Neuronal stem cell (in vitro differentiated cells): ENCODE measurements around the gene CFAP53.

Experiments used
- DNase-seq: peaks from one replicate; pipeline ENCODE4 v3.0.0-alpha.2; 2013; ENCODE audit warnings: low spot score
- H2AFZ ChIP-seq: one replicate; pipeline ENCODE4 v1.6.1; 2013; ENCODE audit warnings: mild to moderate bottlenecking, low read length, inconsistent platforms
- H2AK5ac ChIP-seq: 2 replicates; pipeline ENCODE4 v1.6.1; 2013; ENCODE audit warnings: low read depth, mild to moderate bottlenecking, inconsistent platforms, low read length, moderate library complexity, mixed read lengths
- H2BK120ac ChIP-seq: 2 replicates; pipeline ENCODE4 v1.6.1; 2013; ENCODE audit warnings: low read depth, mild to moderate bottlenecking, inconsistent platforms, low read length, moderate library complexity, mixed read lengths
- H2BK12ac ChIP-seq: one replicate; pipeline ENCODE4 v1.6.1; 2013; ENCODE audit warnings: low read length, inconsistent platforms
- H2BK15ac ChIP-seq: 2 replicates; pipeline ENCODE4 v1.6.1; 2013; ENCODE audit warnings: mild to moderate bottlenecking, low read length, inconsistent platforms, mixed read lengths
- H2BK5ac ChIP-seq: one replicate; pipeline ENCODE4 v1.6.1; 2013; ENCODE audit warnings: inconsistent platforms, mild to moderate bottlenecking, low read length, moderate library complexity
- H3K14ac ChIP-seq: one replicate; pipeline ENCODE4 v1.6.1; 2013; ENCODE audit warnings: low read length, inconsistent platforms
- H3K18ac ChIP-seq: 2 replicates; pipeline ENCODE4 v1.6.1; 2013; ENCODE audit warnings: low read length, inconsistent platforms
- H3K23ac ChIP-seq: 2 replicates; pipeline ENCODE4 v1.6.1; 2013; ENCODE audit warnings: low read depth, mild to moderate bottlenecking, mixed read lengths, low read length, inconsistent platforms; ENCODE audit not compliant: poor library complexity
- H3K27ac ChIP-seq: replicated peaks from 3 replicates; pipeline ENCODE4 v1.5.1; 2013; ENCODE audit warnings: low read length, inconsistent platforms
- H3K27me3 ChIP-seq, 3 experiments: 2 replicates each; pipeline ENCODE4 v1.6.1; 2013; ENCODE audit warnings: low read length in 3 of 3, mild to moderate bottlenecking in 2 of 3, inconsistent platforms in 1 of 3, low read depth in 1 of 3, mixed read lengths in 1 of 3, moderate library complexity in 1 of 3; ENCODE audit not compliant: control insufficient read depth in 3 of 3, insufficient read depth in 3 of 3
- H3K36me3 ChIP-seq, 2 donors: replicated peaks in 1 of 2; 2 replicates each; pipeline ENCODE4 v1.6.1; 2013; ENCODE audit warnings: low read length in 2 of 2; ENCODE audit not compliant: control insufficient read depth in 2 of 2, insufficient read depth in 2 of 2
- H3K4ac ChIP-seq: 2 replicates; pipeline ENCODE4 v1.6.1; 2013; ENCODE audit warnings: inconsistent platforms, mild to moderate bottlenecking, low read length, moderate library complexity
- H3K4me1 ChIP-seq, 2 donors: 1 replicate in 1 of 2; 2 replicates in 1 of 2; pipeline ENCODE4 v1.6.1; 2013; ENCODE audit warnings: low read length in 2 of 2, low read depth in 1 of 2; ENCODE audit not compliant: control insufficient read depth in 2 of 2, insufficient read depth in 1 of 2
- H3K4me2 ChIP-seq: one replicate; pipeline ENCODE4 v1.6.1; 2013; ENCODE audit warnings: mild to moderate bottlenecking, low read length, inconsistent platforms; ENCODE audit not compliant: insufficient read depth, poor library complexity, severe bottlenecking
- H3K4me3 ChIP-seq, 2 donors: 2 replicates each; pipeline ENCODE4 v1.5.1; 2013; ENCODE audit warnings: low read length in 2 of 2, mild to moderate bottlenecking in 2 of 2, inconsistent platforms in 1 of 2, moderate library complexity in 1 of 2
- H3K79me1 ChIP-seq: one replicate; pipeline ENCODE4 v1.6.1; 2013; ENCODE audit warnings: low read depth, mild to moderate bottlenecking, inconsistent platforms, low read length, moderate library complexity
- H3K9ac ChIP-seq: one replicate; pipeline ENCODE4 v1.6.1; 2013; ENCODE audit warnings: mild to moderate bottlenecking, low read depth, low read length, inconsistent platforms; ENCODE audit not compliant: poor library complexity
- H3K9me3 ChIP-seq, 2 donors: replicated peaks in 1 of 2; 2 replicates each; pipeline versions ENCODE3 to v1.6.1; 2013; ENCODE audit warnings: low read length in 2 of 2, mild to moderate bottlenecking in 2 of 2, inconsistent platforms in 1 of 2, low read depth in 1 of 2, mixed read lengths in 1 of 2, moderate library complexity in 1 of 2; ENCODE audit not compliant: control insufficient read depth in 2 of 2, insufficient read depth in 1 of 2
- H4K8ac ChIP-seq: one replicate; pipeline ENCODE4 v1.6.1; 2013; ENCODE audit warnings: low read depth, mild to moderate bottlenecking, inconsistent platforms, low read length, moderate library complexity
- H4K91ac ChIP-seq: one replicate; pipeline ENCODE4 v1.6.1; 2013; ENCODE audit warnings: low read length, low read depth, mild to moderate bottlenecking, inconsistent platforms; ENCODE audit not compliant: poor library complexity
- WGBS, 2 donors: extraction: QIAGEN DNeasy Blood & Tissue Kit; methylation state at CpG; one replicate each; pipeline ENCODE4 v1.1.7; 2013; ENCODE audit warnings: missing lambda C conversion rate in 2 of 2, mixed read lengths in 1 of 2; ENCODE audit not compliant: insufficient read length in 2 of 2, insufficient replicate concordance in 1 of 2; ENCODE audit errors: extremely low coverage in 2 of 2; 5-methylcytosine and 5-hydroxymethylcytosine counted together

The CFAP53 gene

DNA sequence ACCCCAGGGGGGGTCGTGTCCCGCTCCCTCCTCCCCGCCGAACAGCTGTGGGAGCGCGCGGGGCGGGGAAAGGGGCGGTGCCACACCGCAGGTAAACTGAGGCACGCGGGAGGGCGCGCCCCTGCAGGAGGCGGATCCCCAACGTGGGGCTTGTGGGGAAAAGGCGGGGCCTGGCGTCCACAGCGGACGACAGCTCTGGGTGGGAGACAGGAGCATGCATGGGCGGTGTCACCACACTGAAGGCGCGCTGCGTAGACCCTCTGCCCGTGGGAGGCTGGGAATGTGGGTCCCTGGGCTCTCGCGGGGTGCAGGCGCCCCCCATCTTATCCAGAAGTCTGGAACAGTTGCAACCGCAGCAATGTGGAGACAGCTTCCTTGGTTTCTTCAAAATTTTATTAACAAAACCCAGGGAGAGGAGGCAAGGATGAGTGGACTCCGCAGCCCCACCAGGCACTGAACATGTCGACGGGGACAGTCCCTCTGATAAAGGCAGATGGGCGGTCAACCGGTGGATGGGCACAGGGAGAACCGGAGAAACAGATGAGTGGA is 15.8 kb upstream of the CFAP53 start:
- peak overlapping the region; percentile 87 for H2BK120ac ChIP-seq
- H2BK12ac ChIP-seq, result peak overlapping the region; percentile 84
- peak overlapping the region; percentile 76 for H3K4ac ChIP-seq
- DNase-seq, result no peak
- no CpG with 5 or more reads among the region's 35 CpGs for WGBS, 2 donors
- peak overlapping the region; percentile 100 for H3K18ac ChIP-seq
- H3K23ac ChIP-seq, result peak overlapping the region; percentile 96
- peak overlapping the region; percentile 85 for H2BK15ac ChIP-seq
- peak overlapping the region; percentile 100 for H2AK5ac ChIP-seq
- H4K91ac ChIP-seq, result no peak overlapping the region
- peak overlapping the region; percentile 93 for H2AFZ ChIP-seq
- peak overlapping the region; percentile 99 for H3K14ac ChIP-seq
- peak overlapping the region; percentile 94 for H3K9ac ChIP-seq
- peak overlapping the region; percentile 65 for H4K8ac ChIP-seq
- H3K4me3 ChIP-seq, result peak overlapping the region; percentile 90 to 99
- no peaks in the 10 kb centered on the region for H3K27me3 ChIP-seq
- peak overlapping the region; percentile 97 for H3K4me2 ChIP-seq
- peak overlapping the region; percentile 100 for H3K27ac ChIP-seq
- peaks cover 39 to 77% of the 10 kb centered on the region in 2 donors for H3K36me3 ChIP-seq
- H3K79me1 ChIP-seq, result peaks cover 23% of the 10 kb centered on the region
- H3K4me1 ChIP-seq, result peaks cover 6 to 16% of the 10 kb centered on the region in 2 donors
- H3K9me3 ChIP-seq, result peaks cover 0 to 6% of the 10 kb centered on the region in 2 donors
- peak overlapping the region; percentile 99 for H2BK5ac ChIP-seq

DNA sequence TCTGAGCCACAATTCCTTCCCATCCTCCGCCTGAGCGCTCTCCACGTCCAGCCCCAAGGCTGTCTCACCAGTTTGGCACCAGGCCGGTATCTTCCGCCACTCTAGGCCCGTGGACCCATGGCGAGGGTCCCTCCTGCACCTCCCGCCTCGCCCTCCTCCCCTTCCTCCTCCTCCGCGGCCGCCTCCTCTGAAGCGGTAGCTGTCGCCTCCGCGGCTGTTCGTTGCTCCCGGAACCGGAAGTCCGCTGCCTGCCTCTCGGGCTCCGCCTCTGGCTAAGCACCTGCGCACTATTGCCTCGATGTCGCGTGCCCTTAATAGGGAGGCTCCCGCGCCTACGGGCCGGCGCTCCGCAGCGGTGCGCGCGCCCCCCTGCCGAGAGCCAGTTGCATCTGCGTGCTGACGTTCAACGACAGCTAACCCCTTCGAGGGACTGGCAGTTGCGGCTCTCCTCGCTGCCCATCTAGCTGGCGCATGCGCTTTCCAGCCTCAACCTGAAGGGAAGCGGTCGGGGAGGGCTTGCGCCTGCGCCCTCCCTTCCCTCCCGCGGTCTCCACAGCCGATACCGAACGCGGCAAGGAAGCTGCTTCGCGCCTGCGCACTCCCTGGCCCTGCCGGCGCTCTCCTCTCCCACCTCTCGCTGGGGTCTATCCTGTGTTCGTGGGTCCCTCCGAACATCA is 15.1 kb upstream of the CFAP53 start, which contains the start of gene MBD1:
TSS of gene MBD1 (minus strand) at position 229 of the 677 bp plus-strand sequence. CDS start 1,531 bp downstream, outside the sequence.
- peak within 1 kb of the TSS; percentile 99 for H3K14ac ChIP-seq
- peak within 1 kb of the TSS; percentile 96 for H4K8ac ChIP-seq
- peak within 1 kb of the TSS; percentile 94 for H2BK15ac ChIP-seq
- peaks cover 3 to 14% of the 10 kb centered on the region in 2 donors for H3K4me1 ChIP-seq
- peak within 1 kb of the TSS; percentile 100 for H3K27ac ChIP-seq
- H3K9ac ChIP-seq, result peak within 1 kb of the TSS; percentile 99
- WGBS, 2 donors, result no CpG with 5 or more reads among the region's 63 CpGs
- peak within 1 kb of the TSS; percentile 93 for H2AFZ ChIP-seq
- peaks cover 45 to 83% of the 10 kb centered on the region in 2 donors for H3K36me3 ChIP-seq
- peaks cover 0 to 6% of the 10 kb centered on the region in 2 donors for H3K9me3 ChIP-seq
- peak within 1 kb of the TSS; percentile 99 for H2BK5ac ChIP-seq
- H4K91ac ChIP-seq, result peak within 1 kb of the TSS; percentile 99
- H3K27me3 ChIP-seq, result no peaks in the 10 kb centered on the region
- peak within 1 kb of the TSS; percentile 76 for H3K4ac ChIP-seq
- peak; percentile 97 for DNase-seq
- H3K18ac ChIP-seq, result peak within 1 kb of the TSS; percentile 100
- H2BK12ac ChIP-seq, result peak within 1 kb of the TSS; percentile 84
- peak within 1 kb of the TSS; percentile 96 for H3K23ac ChIP-seq
- H3K79me1 ChIP-seq, result peaks cover 20% of the 10 kb centered on the region
- H3K4me2 ChIP-seq, result peak within 1 kb of the TSS; percentile 97
- H2BK120ac ChIP-seq, result peak within 1 kb of the TSS; percentile 87
- peak within 1 kb of the TSS; percentile 100 for H2AK5ac ChIP-seq
- peak within 1 kb of the TSS; percentile 90 to 99 for H3K4me3 ChIP-seq

DNA sequence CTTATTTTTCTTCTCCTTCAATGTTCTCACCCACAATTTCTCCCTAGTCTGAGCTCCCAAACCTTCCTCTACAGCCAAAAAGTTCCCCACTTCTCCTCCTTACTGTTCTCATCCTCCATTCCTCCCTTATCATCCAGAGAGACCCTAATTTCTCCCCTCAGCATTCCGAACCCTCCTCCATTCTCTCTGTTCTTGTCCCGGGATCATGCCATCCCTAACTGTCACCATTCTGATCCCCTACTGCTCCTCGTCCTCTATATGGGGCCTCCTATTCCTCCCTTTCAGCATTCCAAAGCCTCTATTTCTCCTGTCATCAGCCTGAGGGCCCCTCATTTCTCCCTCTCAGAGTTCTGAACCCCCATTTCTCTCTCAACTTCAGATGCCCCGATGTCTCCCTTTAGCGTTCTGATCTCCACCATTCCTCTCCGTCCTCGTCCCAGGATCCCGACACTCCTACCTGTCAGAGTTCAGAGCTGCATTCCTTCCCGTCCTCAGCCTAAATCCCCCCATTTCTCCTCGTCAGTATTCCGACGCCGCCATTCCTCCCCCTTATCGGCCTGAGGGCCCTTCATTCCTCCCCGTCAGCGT is 14.5 kb upstream of the CFAP53 start:
- no peak overlapping the region for H2BK15ac ChIP-seq
- no peaks in the 10 kb centered on the region for H3K27me3 ChIP-seq
- H3K18ac ChIP-seq, result peak overlapping the region; percentile 100
- peaks cover 0 to 6% of the 10 kb centered on the region in 2 donors for H3K9me3 ChIP-seq
- peak overlapping the region; percentile 99 for H2BK5ac ChIP-seq
- peak overlapping the region; percentile 100 for H3K27ac ChIP-seq
- no peak overlapping the region for H2BK120ac ChIP-seq
- peak overlapping the region; percentile 92 for H3K14ac ChIP-seq
- peak overlapping the region; percentile 84 for H3K4me2 ChIP-seq
- H3K36me3 ChIP-seq, result peaks cover 51 to 83% of the 10 kb centered on the region in 2 donors
- no CpG with 5 or more reads among the region's 16 CpGs for WGBS, 2 donors
- H3K4ac ChIP-seq, result peak overlapping the region; percentile 70
- H3K4me3 ChIP-seq, result peak overlapping the region; percentile 90 to 99
- no peak overlapping the region for H2BK12ac ChIP-seq
- H2AK5ac ChIP-seq, result peak overlapping the region; percentile 94
- H4K8ac ChIP-seq, result peak overlapping the region; percentile 96
- DNase-seq, result no peak
- no peak overlapping the region for H4K91ac ChIP-seq
- peak overlapping the region; percentile 89 for H3K23ac ChIP-seq
- peaks cover 0 to 11% of the 10 kb centered on the region in 2 donors for H3K4me1 ChIP-seq
- H2AFZ ChIP-seq, result peak overlapping the region; percentile 93
- peak overlapping the region; percentile 99 for H3K9ac ChIP-seq
- H3K79me1 ChIP-seq, result peaks cover 18% of the 10 kb centered on the region

DNA sequence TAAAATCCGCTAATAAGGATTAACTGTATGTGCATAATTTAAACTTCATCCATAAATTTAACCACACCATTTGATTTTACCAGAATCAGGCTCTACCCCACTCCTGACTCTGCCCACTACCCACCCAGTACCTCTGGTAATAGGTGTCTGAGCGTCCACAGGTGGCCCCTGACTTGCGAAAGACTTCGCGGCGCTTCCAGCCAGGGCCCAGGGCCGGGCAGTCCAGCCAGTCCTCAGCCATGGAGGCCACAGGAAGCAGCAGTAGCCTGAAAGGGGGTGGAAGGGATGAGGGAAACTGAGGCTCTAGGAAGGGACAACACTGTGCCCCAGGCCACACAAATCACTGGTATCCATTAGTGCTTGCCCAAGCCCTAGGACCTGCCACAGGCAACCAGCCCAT is 13.5 kb upstream of the CFAP53 start:
- Histone ChIP-seq H2BK5ac (no peak overlapping the region), H3K4me1 (peaks cover 0 to 11% of the 10 kb centered on the region in 2 donors), H2BK12ac (no peak overlapping the region), H3K18ac (no peak overlapping the region), H3K23ac (no peak overlapping the region), H3K9ac (no peak overlapping the region), H2AFZ (no peak overlapping the region), H4K8ac (no peak overlapping the region), H3K36me3 (peaks cover 55 to 83% of the 10 kb centered on the region in 2 donors), H3K27me3 (no peaks in the 10 kb centered on the region), H4K91ac (no peak overlapping the region), H3K4me3 (peak overlapping the region in 1 of 2 donors; percentile 90), H2BK120ac (no peak overlapping the region), H2BK15ac (no peak overlapping the region), H2AK5ac (no peak overlapping the region), H3K4me2 (no peak overlapping the region), H3K79me1 (peaks cover 15% of the 10 kb centered on the region), H3K9me3 (peaks cover 0 to 6% of the 10 kb centered on the region in 2 donors), H3K4ac (no peak overlapping the region), H3K14ac (no peak overlapping the region), H3K27ac (no peak overlapping the region)
- no CpG with 5 or more reads among the region's 7 CpGs for WGBS, 2 donors
- no peak for DNase-seq
